NT2/D1 (cell line): ENCODE measurements around the gene CDKN2C.
A peak's percentile ranks its signal among the peaks of the same experiment; 100 is the strongest.

ENCODE experiments used
- DNase-seq: peaks from one replicate; pipeline ENCODE4 v3.0.0-alpha.2; 2011; ENCODE audit warnings: low read depth, low spot score
- H3K27me3 ChIP-seq: 2 replicates; pipeline ENCODE4 v1.6.0; 2011; ENCODE audit warnings: mild to moderate bottlenecking; ENCODE audit not compliant: insufficient read length, insufficient read depth
- H3K36me3 ChIP-seq: 2 replicates; pipeline ENCODE4 v1.6.1; 2011; ENCODE audit warnings: mild to moderate bottlenecking, low read length, mixed read lengths; ENCODE audit not compliant: insufficient read depth, insufficient read length
- H3K4me1 ChIP-seq: 2 replicates; pipeline ENCODE4 v1.5.1; 2011; ENCODE audit not compliant: insufficient read depth, insufficient read length
- H3K4me3 ChIP-seq: 2 replicates; pipeline ENCODE4 v1.5.1; 2011; ENCODE audit warnings: low read depth; ENCODE audit not compliant: insufficient read length
- H3K9ac ChIP-seq: 2 replicates; pipeline ENCODE4 v1.6.0; 2011; ENCODE audit warnings: low read depth; ENCODE audit not compliant: insufficient read length
- H3K9me3 ChIP-seq: 2 replicates; pipeline ENCODE4 v1.5.1; 2011; ENCODE audit warnings: mild to moderate bottlenecking, low read length; ENCODE audit not compliant: insufficient read depth
- SUZ12 ChIP-seq: IDR thresholded peaks from 2 replicates; pipeline ENCODE4 v1.6.1; 2011; ENCODE audit not compliant: insufficient read length, insufficient read depth; ENCODE audit errors: extremely low read depth
- YY1 ChIP-seq: IDR thresholded peaks from 2 replicates; pipeline ENCODE4 v1.6.1; 2011; ENCODE audit not compliant: insufficient read length, insufficient read depth
- ZNF274 ChIP-seq: IDR thresholded peaks from 2 replicates; pipeline ENCODE4 v1.6.1; 2011; ENCODE audit warnings: mild to moderate bottlenecking, low read depth, low read length

The CDKN2C gene

GRCh38 chr1:50968821-50969610 lies 1.0 kb upstream of the CDKN2C start:
- Histone ChIP-seq H3K4me1 (peaks cover 3% of the 10 kb centered on the region), H3K27me3 (peaks cover 94% of the 10 kb centered on the region), H3K4me3 (peak overlapping the region; percentile 70), H3K9ac (peak overlapping the region; percentile 78), H3K36me3 (no peaks in the 10 kb centered on the region), H3K9me3 (no peaks in the 10 kb centered on the region)
- no peak for DNase-seq
- TF ChIP-seq SUZ12 (no peak), ZNF274 (no peak), YY1 (no peak)

GRCh38 chr1:50970509-50970887 lies 453 bp downstream of the CDKN2C start:
- Histone ChIP-seq H3K4me1 (peaks cover 3% of the 10 kb centered on the region), H3K9ac (no peak overlapping the region), H3K27me3 (peaks cover 94% of the 10 kb centered on the region), H3K4me3 (no peak overlapping the region), H3K36me3 (no peaks in the 10 kb centered on the region), H3K9me3 (no peaks in the 10 kb centered on the region)
- TF ChIP-seq YY1 (no peak), ZNF274 (no peak), SUZ12 (no peak)
- DNase-seq, result no peak

- no peaks in the 10 kb centered on the region for H3K36me3 ChIP-seq
- no peak for TF ChIP-seq ZNF274
- TF ChIP-seq SUZ12, result no peak
- TF ChIP-seq YY1, result no peak
- no peak for DNase-seq
- H3K27me3 ChIP-seq, result peaks cover 94% of the 10 kb centered on the region
- H3K9me3 ChIP-seq, result no peaks in the 10 kb centered on the region
- H3K4me3 ChIP-seq, result no peak overlapping the region
- H3K9ac ChIP-seq, result no peak overlapping the region
- H3K4me1 ChIP-seq, result peaks cover 3% of the 10 kb centered on the region
Observed at GRCh38 chr1:50970931-50971582, 1.0 kb downstream of the CDKN2C start.

GRCh38 chr1:50971748-50972305 lies 1.8 kb downstream of the CDKN2C start:
- H3K9me3 ChIP-seq, result no peaks in the 10 kb centered on the region
- peaks cover 94% of the 10 kb centered on the region for H3K27me3 ChIP-seq
- H3K36me3 ChIP-seq, result no peaks in the 10 kb centered on the region
- no peak overlapping the region for H3K4me3 ChIP-seq
- no peak for DNase-seq
- no peak overlapping the region for H3K9ac ChIP-seq
- peaks cover 6% of the 10 kb centered on the region for H3K4me1 ChIP-seq
- TF ChIP-seq ZNF274 (no peak), SUZ12 (no peak), YY1 (no peak)

- H3K4me3 ChIP-seq, result no peak overlapping the region
- no peak for DNase-seq
- peaks cover 92% of the 10 kb centered on the region for H3K27me3 ChIP-seq
- no peak overlapping the region for H3K9ac ChIP-seq
- H3K9me3 ChIP-seq, result no peaks in the 10 kb centered on the region
- TF ChIP-seq ZNF274 (no peak), SUZ12 (no peak), YY1 (no peak)
- peaks cover 6% of the 10 kb centered on the region for H3K4me1 ChIP-seq
- no peaks in the 10 kb centered on the region for H3K36me3 ChIP-seq
Observed at GRCh38 chr1:50972766-50973165, 2.7 kb downstream of the CDKN2C start.

GRCh38 chr1:50973255-50973654 lies 3.2 kb downstream of the CDKN2C start:
- H3K9ac ChIP-seq, result no peak overlapping the region
- no peaks in the 10 kb centered on the region for H3K9me3 ChIP-seq
- H3K36me3 ChIP-seq, result no peaks in the 10 kb centered on the region
- TF ChIP-seq YY1 (no peak), ZNF274 (no peak), SUZ12 (no peak)
- no peak for DNase-seq
- peaks cover 6% of the 10 kb centered on the region for H3K4me1 ChIP-seq
- peaks cover 93% of the 10 kb centered on the region for H3K27me3 ChIP-seq
- H3K4me3 ChIP-seq, result no peak overlapping the region
